ENCODE measurements around the gene CD52.

- TF ChIP-seq CTCF (IDR thresholded peaks at IDR 0.05) (no peak), POLR2AphosphoS5 (IDR thresholded peaks at IDR 0.05) (no peak)
These were observed 39.4 kb downstream of the CD52 start for GRCh38 chr1:26357121-26357602.
